Endothelial cell of umbilical vein (primary cell): ENCODE data around the gene SLC1A3. TPM values are rescaled to one million over a fixed set of nuclear protein-coding genes. Genes with fewer than 3 reads are reported as not detected.

Experiments
- BruUV-seq: library from RNA; stranded (reverse); fragments of 400-500 nt; replicated peaks from 2 replicates; lab custom pipeline; 2021; lab: Mats Ljungman, UMichigan
- CTCF ChIA-PET: fragments of 300-600, 350-600 bp; sonication (Branson Sonifier 250); formaldehyde crosslinking; loops from one replicate; lab custom pipeline; 2021; ENCODE audit warnings: antibody characterized with exemption, inconsistent platforms; lab: Charles Lee
- POLR2A ChIA-PET: fragments of 300-600, 350-600 bp; sonication (Branson Sonifier 250); formaldehyde crosslinking; loops from one replicate; lab custom pipeline; 2021; ENCODE audit warnings: antibody characterized with exemption, inconsistent platforms; lab: Charles Lee
- DNase-seq: peaks from one replicate; pipeline ENCODE4 v3.0.0-alpha.2; 2011; ENCODE audit warnings: low read depth, low spot score
- FAIRE-seq: peaks from 2 replicates; lab custom pipeline; 2011; peaks lifted over from hg19 to GRCh38; lab: Jason Lieb, UNC
- H2AFZ ChIP-seq: 2 replicates; pipeline ENCODE4 v1.6.0; 2012; ENCODE audit warnings: low read depth, low read length, control low read depth, inconsistent platforms
- H3K27ac ChIP-seq: 2 replicates; pipeline ENCODE4 v1.5.1; 2011; ENCODE audit warnings: low read depth, mild to moderate bottlenecking, control low read depth, low read length, moderate library complexity; ENCODE audit not compliant: insufficient read depth
- H3K27me3 ChIP-seq, 2 experiments: 2 replicates each; pipeline versions ENCODE4 v1.6.0 to v1.6.1; 2011; ENCODE audit warnings: low read length in 2 of 2, mixed read lengths in 1 of 2; ENCODE audit not compliant: control insufficient read depth in 2 of 2, insufficient read depth in 2 of 2
- H3K36me3 ChIP-seq, 2 experiments: 2 replicates in 1 of 2; 3 replicates in 1 of 2; pipeline ENCODE4 v1.5.1; 2011; ENCODE audit warnings: low read length in 2 of 2, mild to moderate bottlenecking in 1 of 2, moderate library complexity in 1 of 2; ENCODE audit not compliant: control insufficient read depth in 2 of 2, insufficient read depth in 2 of 2; ENCODE audit errors: extremely low read depth in 1 of 2
- H3K4me1 ChIP-seq: 3 replicates; pipeline ENCODE4 v1.5.1; 2011; ENCODE audit warnings: mild to moderate bottlenecking, low read length; ENCODE audit not compliant: control insufficient read depth, insufficient read depth; ENCODE audit errors: extremely low read depth
- H3K4me2 ChIP-seq: 2 replicates; pipeline ENCODE4 v1.6.1; 2011; ENCODE audit warnings: low read length, control low read depth, mixed read lengths; ENCODE audit not compliant: insufficient read depth
- H3K4me3 ChIP-seq, 3 experiments: fragments of 200-600 bp in 1 of 3; sonication (generic), shearing (Covaris generic) in 1 of 3; replicated peaks in 1 of 3; 2 replicates each; pipeline ENCODE4 v1.5.1; 2011 to 2016; ENCODE audit warnings: control low read depth in 3 of 3, low read length in 3 of 3, mild to moderate bottlenecking in 2 of 3, inconsistent platforms in 1 of 3, low read depth in 1 of 3, moderate library complexity in 1 of 3; ENCODE audit not compliant: insufficient read depth in 1 of 3
- H3K79me2 ChIP-seq: 2 replicates; pipeline ENCODE4 v1.6.0; 2012; ENCODE audit warnings: low read length, inconsistent platforms; ENCODE audit not compliant: control insufficient read depth, insufficient read depth
- H3K9ac ChIP-seq: replicated peaks from 2 replicates; pipeline ENCODE3; 2011; ENCODE audit warnings: low read length, control low read depth; ENCODE audit not compliant: insufficient read depth; ENCODE audit errors: extremely low read depth
- H3K9me1 ChIP-seq: replicated peaks from 3 replicates; pipeline ENCODE4 v1.6.0; 2011; ENCODE audit warnings: mild to moderate bottlenecking, low read length; ENCODE audit not compliant: control insufficient read depth, insufficient read depth; ENCODE audit errors: extremely low read depth
- H3K9me3 ChIP-seq: replicated peaks from 2 replicates; pipeline ENCODE4 v1.5.1; 2012; ENCODE audit warnings: low read length, inconsistent platforms; ENCODE audit not compliant: control insufficient read depth, insufficient read depth
- H4K20me1 ChIP-seq: replicated peaks from 2 replicates; pipeline ENCODE3; 2011; ENCODE audit warnings: mild to moderate bottlenecking, low read length; ENCODE audit not compliant: control insufficient read depth, insufficient read depth; ENCODE audit errors: extremely low read depth
- FOS ChIP-seq: IDR thresholded peaks from 2 replicates; pipeline ENCODE4 v1.6.1; 2011; ENCODE audit warnings: mild to moderate bottlenecking, low read length, moderate library complexity, borderline replicate concordance; ENCODE audit not compliant: insufficient read depth
- GATA2 ChIP-seq: IDR thresholded peaks from 2 replicates; pipeline ENCODE4 v1.7.0; 2011; ENCODE audit warnings: low read depth, mild to moderate bottlenecking, moderate library complexity, mixed read lengths, low read length; ENCODE audit not compliant: insufficient read length, insufficient read depth
- JUN ChIP-seq: IDR thresholded peaks from 2 replicates; pipeline ENCODE4 v1.6.1; 2011; ENCODE audit warnings: borderline replicate concordance, low read depth; ENCODE audit not compliant: insufficient read length, insufficient read depth
- MYC ChIP-seq: IDR thresholded peaks from one replicate; pipeline ENCODE4 v1.6.1; 2011; ENCODE audit warnings: mild to moderate bottlenecking, low read depth, low read length
- POLR2A ChIP-seq: IDR thresholded peaks from 2 replicates; pipeline ENCODE4 v1.6.1; 2012; ENCODE audit warnings: low read depth, mild to moderate bottlenecking, control low read depth, low read length
- dilution Hi-C: fragments of 300-500 bp; cut with MboI; formaldehyde crosslinking; loops from one replicate; pipeline ENCODE4 v1.15.0; 2019; ENCODE audit warnings: low sequenced_read_pairs; ENCODE audit not compliant: extremely low pct_ligation_motif_present
- intact Hi-C: fragments of 100-400 bp; cut with micrococcal nuclease; formaldehyde crosslinking; loops from one replicate; pipeline ENCODE4 v1.10.0; 2022
- polyA plus RNA-seq, 4 experiments: library from polyadenylated mRNA; depleted of rRNA in 3 of 4; stranded (reverse) in 3 of 4; unstranded in 1 of 4; fragments of >200 nt; gene quantifications; 2 replicates each; pipeline versions ENCODE4 v1.2.1 to v1.2.3, GENCODE V29; 2011 to 2012; ENCODE audit warnings: missing spikeins in 1 of 4
- total RNA-seq: library from RNA; stranded (reverse); gene quantifications from 2 replicates; pipeline ENCODE4 v1.2.3, GENCODE V29; 2021
- TF ChIP-seq, protein P1 (sequence below), 2 donors: IDR thresholded peaks; 1 replicate in 1 of 2; 2 replicates in 1 of 2; pipeline ENCODE4 v1.5.1; 2011; ENCODE audit warnings: low read length in 2 of 2, mild to moderate bottlenecking in 2 of 2, moderate library complexity in 2 of 2, control low read depth in 1 of 2, inconsistent platforms in 1 of 2, low read depth in 1 of 2; ENCODE audit not compliant: insufficient read depth in 1 of 2; ENCODE audit errors: extremely low read depth in 1 of 2
- TF ChIP-seq, protein P2 (sequence below): IDR thresholded peaks from 2 replicates; pipeline ENCODE4 v1.6.1; 2011; ENCODE audit not compliant: insufficient read depth, insufficient read length

Gene SLC1A3
- total and polyA plus RNA-seq, 2 donors (not counting 3 experiments of a cell fraction or from before 2014, with no cell fraction given): 0.36 TPM; not detected in 1

DNA sequence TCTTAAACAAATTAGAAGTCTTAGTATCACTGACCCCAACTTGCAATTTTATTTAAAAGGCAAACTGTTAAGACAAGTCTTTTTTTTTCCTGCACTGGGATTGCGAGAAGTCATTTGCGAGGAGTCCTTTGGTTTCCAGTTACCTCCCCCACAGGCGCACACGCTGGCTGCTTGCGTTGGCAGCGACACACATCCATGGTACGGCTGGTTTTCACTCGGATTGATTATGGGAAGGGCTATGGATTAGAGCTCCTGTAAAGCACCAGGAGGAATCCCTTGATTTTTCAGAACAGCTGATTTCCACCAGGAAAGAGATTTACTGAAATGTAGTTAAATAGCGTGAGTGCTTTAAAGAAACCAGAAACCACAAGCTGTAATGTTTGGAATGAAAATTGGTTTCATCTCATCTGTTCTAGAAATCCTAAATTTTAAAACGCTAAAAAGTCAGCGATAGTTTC lies 737 bp downstream of the SLC1A3 start:
- peak overlapping the region; percentile 88 for H2AFZ ChIP-seq
- no peaks in the 10 kb centered on the region for H3K9me1 ChIP-seq
- ChIA-PET CTCF (interaction anchor here (1.2 to 2.9 kb wide), 4 partner anchors 26 to 85 kb away, joined by 3 to 7 read pairs (median 4); no protein-coding TSS in a partner anchor), POLR2A (no interaction called here)
- intact Hi-C loops: loop anchor here (5.0 kb wide), 1 partner anchor 100 kb away; no protein-coding TSS in a partner anchor
- no peaks in the 10 kb centered on the region for H3K9me3 ChIP-seq
- no peaks in the 10 kb centered on the region for H3K79me2 ChIP-seq
- FAIRE-seq (peak; percentile 71), DNase-seq (no peak)
- peak overlapping the region; percentile 21 for H3K9ac ChIP-seq
- no peak overlapping the region for H3K27ac ChIP-seq
- dilution Hi-C loops: no loop called here
- H4K20me1 ChIP-seq: no peaks in the 10 kb centered on the region
- H3K4me3 ChIP-seq: peak overlapping the region; percentile 19 to 64 (median 26)
- H3K4me1 ChIP-seq: peaks cover 6% of the 10 kb centered on the region
- BruUV-seq: no TSS peak
- no peak for TF ChIP-seq MYC
- TF ChIP-seq FOS: no peak
- TF ChIP-seq, protein P1, sequence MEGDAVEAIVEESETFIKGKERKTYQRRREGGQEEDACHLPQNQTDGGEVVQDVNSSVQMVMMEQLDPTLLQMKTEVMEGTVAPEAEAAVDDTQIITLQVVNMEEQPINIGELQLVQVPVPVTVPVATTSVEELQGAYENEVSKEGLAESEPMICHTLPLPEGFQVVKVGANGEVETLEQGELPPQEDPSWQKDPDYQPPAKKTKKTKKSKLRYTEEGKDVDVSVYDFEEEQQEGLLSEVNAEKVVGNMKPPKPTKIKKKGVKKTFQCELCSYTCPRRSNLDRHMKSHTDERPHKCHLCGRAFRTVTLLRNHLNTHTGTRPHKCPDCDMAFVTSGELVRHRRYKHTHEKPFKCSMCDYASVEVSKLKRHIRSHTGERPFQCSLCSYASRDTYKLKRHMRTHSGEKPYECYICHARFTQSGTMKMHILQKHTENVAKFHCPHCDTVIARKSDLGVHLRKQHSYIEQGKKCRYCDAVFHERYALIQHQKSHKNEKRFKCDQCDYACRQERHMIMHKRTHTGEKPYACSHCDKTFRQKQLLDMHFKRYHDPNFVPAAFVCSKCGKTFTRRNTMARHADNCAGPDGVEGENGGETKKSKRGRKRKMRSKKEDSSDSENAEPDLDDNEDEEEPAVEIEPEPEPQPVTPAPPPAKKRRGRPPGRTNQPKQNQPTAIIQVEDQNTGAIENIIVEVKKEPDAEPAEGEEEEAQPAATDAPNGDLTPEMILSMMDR (IDR thresholded peaks at IDR 0.05; ENCODE audit: extremely low read depth in 1 of 2, insufficient read depth in 1 of 2, low read depth in 1 of 2, low read length in 2 of 2): no peak
- TF ChIP-seq, protein P2, sequence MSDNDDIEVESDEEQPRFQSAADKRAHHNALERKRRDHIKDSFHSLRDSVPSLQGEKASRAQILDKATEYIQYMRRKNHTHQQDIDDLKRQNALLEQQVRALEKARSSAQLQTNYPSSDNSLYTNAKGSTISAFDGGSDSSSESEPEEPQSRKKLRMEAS: no peak
- no peak for TF ChIP-seq POLR2A
- no peak for TF ChIP-seq GATA2
- no peak for TF ChIP-seq JUN
- H3K4me2 ChIP-seq: peak overlapping the region; percentile 80
- peaks cover 18 to 36% of the 10 kb centered on the region in 2 experiments for H3K27me3 ChIP-seq
- H3K36me3 ChIP-seq: no peaks in the 10 kb centered on the region
